Measurements from ENCODE around the gene NFKBIL1.
"Not testable (repeated sequence)": the region's sequence is repeated elsewhere in the genome, so short reads cannot be mapped to it uniquely, and the experiment has no call there.

Gene NFKBIL1

GRCh38 chr6:31546958-31547726, at the start of gene NFKBIL1:
Gene NFKBIL1 (plus strand): TSS chr6:31547608. CDS start chr6:31547695, 87 bp downstream.
- peak; percentile 97 for DNase-seq

- DNase-seq: peak; percentile 68
Observed at GRCh38 chr6:31498748-31499147, 48.7 kb upstream of the NFKBIL1 start.

GRCh38 chr6:31499648-31500047, 47.8 kb upstream of the NFKBIL1 start:
- DNase-seq: not testable (repeated sequence)

GRCh38 chr6:31502586-31502985, 44.8 kb upstream of the NFKBIL1 start:
- no peak for DNase-seq

GRCh38 chr6:31509036-31509435, 38.4 kb upstream of the NFKBIL1 start:
- DNase-seq: not testable (repeated sequence)

- DNase-seq: no peak
Observed at GRCh38 chr6:31510007-31510406, 37.4 kb upstream of the NFKBIL1 start.

- no peak for DNase-seq
Observed at GRCh38 chr6:31513456-31514165, 33.8 kb upstream of the NFKBIL1 start.

- DNase-seq: no peak
Observed at GRCh38 chr6:31521835-31522234, 25.6 kb upstream of the NFKBIL1 start.

GRCh38 chr6:31525553-31525931, 21.9 kb upstream of the NFKBIL1 start:
- no peak for DNase-seq

GRCh38 chr6:31525932-31526591, 21.3 kb upstream of the NFKBIL1 start:
- no peak for DNase-seq

- DNase-seq: no peak
Observed at GRCh38 chr6:31528307-31528777, 19.1 kb upstream of the NFKBIL1 start.

- DNase-seq: no peak
Observed at GRCh38 chr6:31528821-31529328, 18.5 kb upstream of the NFKBIL1 start, which contains the start of gene MCCD1. Gene MCCD1 (plus strand): TSS chr6:31528962. CDS start chr6:31529015, 53 bp downstream.

- no peak for DNase-seq
Observed at GRCh38 chr6:31529329-31530150, 17.9 kb upstream of the NFKBIL1 start.

- DNase-seq: no peak
Observed at GRCh38 chr6:31530659-31531058, 16.7 kb upstream of the NFKBIL1 start.

GRCh38 chr6:31531162-31531561, 16.2 kb upstream of the NFKBIL1 start:
- DNase-seq: no peak

GRCh38 chr6:31531771-31532643, 15.4 kb upstream of the NFKBIL1 start:
- DNase-seq: no peak

- no peak for DNase-seq
Observed at GRCh38 chr6:31532644-31533454, 14.6 kb upstream of the NFKBIL1 start.

GRCh38 chr6:31533455-31533841, 14.0 kb upstream of the NFKBIL1 start:
- no peak for DNase-seq

GRCh38 chr6:31534011-31534410, 13.4 kb upstream of the NFKBIL1 start:
- no peak for DNase-seq

- no peak for DNase-seq
Observed at GRCh38 chr6:31534521-31535040, 12.8 kb upstream of the NFKBIL1 start.

Data from islet precursor cell (in vitro differentiated cells).